Measurements from ENCODE around the gene ELP4.
"Not testable (repeated sequence)": the region's sequence is repeated elsewhere in the genome, so short reads cannot be mapped to it uniquely, and the experiment has no call there.

Gene ELP4

DNA sequence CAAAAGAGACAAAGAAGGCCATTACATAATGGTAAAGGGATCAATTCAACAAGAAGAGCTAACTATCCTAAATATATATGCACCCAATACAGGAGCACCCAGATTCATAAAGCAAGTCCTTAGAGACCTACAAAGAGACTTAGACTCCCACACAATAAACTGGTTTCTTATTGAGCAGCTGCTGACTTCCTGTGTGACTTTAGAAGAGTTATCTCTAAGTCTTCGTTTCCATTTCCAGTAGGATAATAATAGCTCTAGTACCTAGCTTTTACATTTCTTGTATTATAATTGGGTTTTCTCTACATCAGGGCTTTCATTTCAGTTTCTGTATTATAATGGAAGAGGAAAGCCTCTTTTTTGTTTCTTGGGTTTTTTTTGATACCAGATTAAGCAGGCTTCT is 187.5 kb downstream of the ELP4 start:
- not testable (repeated sequence) for DNase-seq (ENCODE audit: low read depth in 3 of 3, low spot score in 1 of 3)

DNA sequence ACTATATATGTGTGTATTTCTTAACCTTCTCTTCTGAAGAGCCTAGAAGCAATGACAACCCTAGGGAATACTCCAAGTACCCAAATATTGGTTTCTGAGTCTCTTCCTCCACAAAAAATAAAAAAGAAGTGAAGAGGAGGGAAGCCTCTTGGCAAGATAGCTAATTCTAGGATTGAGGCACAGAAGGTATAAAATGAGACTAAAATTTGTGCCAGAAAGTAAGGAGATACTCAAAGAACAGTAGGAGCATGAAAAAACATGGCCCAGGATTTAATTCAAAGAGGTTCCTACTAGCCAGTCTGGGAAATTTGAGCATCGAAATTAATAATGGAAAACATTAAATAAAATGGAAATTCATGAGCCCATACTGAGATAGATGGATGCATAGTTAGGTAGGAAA is 189.5 kb downstream of the ELP4 start:
- DNase-seq (ENCODE audit: low read depth in 3 of 3, low spot score in 1 of 3): no peak

DNA sequence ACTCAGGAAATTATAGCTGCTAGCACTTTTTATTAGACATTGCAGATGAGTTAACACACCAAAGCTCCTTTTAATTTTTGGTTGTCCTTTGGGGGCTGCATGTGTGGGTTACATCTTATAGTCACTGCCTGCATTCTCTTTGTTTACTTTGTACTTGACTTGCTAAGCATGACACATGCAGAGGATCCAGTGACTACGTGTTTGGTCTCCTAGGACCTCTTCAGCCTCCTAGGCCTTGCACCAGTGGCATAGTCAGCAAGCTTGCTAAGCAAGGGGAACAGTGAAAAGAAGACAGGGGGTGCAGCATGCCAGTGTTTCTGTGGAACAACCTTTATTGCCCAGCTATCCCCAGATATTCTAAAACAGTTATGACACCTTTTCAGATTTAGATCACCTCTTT is 193.4 kb downstream of the ELP4 start:
- no peak for DNase-seq (ENCODE audit: low read depth in 3 of 3, low spot score in 1 of 3)

DNA sequence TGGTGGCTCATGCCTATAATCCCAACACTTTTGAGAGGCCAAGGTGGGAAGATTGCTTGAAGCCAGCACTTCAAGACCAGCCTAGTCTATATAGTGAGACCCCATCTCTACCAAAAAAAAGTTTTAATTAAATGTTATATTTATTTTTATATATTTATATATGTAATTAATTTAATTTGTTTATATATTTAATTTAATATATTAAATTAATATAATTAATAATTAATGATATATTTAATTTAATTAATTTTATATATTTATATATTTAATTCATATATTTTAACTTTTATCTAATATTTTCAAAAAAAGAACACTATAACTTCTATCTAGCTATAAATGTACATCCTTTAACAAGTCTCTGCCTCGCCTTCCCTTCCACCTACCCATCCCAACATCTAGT is 196.8 kb downstream of the ELP4 start:
- DNase-seq (ENCODE audit: low read depth in 3 of 3, low spot score in 1 of 3): no peak

DNA sequence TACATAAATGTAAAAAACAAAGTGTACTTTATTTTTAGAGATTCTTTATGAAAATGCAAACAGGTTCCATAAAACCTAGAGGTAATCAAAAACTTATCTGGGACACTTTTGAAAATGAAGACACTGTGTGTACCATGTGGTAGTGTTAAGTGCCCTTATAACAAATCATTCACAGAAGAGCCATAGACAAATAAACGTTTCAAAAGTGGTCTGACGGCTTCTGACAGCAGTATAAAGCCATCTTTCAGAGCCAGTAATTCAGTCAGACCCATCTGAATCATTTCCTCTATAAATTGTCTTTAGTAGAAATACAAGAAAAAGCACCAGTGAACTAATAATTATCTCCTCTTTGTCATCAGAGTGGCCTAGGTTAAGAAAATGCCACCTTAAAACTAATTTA is 201.6 kb downstream of the ELP4 start:
- no peak for DNase-seq (ENCODE audit: low read depth in 3 of 3, low spot score in 1 of 3)

DNA sequence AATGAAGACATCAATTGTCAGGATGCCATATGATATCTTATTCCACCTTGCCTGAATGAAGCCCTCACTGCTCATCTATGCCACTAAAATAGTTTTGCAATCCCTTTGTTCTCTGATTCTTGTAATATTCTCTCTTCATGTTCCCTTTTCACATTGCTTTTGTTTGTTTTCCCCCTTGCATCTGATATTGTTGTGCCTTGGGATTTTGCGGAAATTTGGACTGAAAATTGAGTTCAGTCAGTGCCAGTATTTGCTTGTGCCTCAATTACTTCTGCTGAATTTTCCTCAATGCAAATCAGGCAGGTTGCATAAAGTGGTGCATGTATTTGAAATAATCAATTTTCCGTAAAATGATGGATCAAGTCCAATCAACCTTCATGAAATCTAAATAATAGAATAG is 203.3 kb downstream of the ELP4 start:
- no peak for DNase-seq (ENCODE audit: low read depth in 3 of 3, low spot score in 1 of 3)

DNA sequence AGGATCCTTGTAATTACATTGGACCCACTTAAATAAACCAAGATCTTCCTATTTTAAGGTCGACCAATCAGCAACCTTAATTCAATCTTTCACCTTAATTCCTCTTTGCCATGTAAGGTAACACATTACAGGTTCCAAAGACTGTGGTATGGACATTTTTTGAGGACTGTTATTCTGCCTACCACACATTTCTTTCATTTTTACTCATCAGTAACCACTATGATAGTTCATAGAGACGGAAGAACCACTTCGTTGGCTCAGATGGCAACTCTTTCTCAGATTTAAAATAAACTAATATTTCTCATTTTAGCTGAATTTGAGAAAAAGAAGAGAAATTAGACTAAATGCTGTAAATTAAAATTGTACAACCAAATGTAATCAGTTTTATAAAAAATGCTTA is 205.3 kb downstream of the ELP4 start:
- DNase-seq (ENCODE audit: low read depth in 3 of 3, low spot score in 1 of 3): no peak

DNA sequence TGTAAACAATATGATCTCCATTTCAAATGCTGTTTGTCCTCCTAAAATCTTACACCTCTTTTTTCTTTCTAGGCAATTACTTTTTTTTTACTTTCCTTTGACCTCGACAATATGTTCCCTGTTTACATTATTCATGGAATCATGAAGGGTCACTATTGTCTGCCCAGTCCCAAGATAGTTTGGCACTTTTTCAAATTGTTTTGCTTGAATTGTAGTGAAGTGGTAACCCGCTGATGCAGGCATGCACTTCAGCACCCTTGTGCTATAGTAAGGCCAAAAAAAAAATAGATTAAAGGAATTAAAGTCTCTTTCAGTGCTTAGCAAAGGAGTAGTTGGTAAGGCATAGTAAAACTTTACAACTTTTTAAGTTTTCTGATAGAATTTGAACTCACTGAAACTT is 210.7 kb downstream of the ELP4 start:
- DNase-seq (ENCODE audit: low read depth in 3 of 3, low spot score in 1 of 3): no peak

DNA sequence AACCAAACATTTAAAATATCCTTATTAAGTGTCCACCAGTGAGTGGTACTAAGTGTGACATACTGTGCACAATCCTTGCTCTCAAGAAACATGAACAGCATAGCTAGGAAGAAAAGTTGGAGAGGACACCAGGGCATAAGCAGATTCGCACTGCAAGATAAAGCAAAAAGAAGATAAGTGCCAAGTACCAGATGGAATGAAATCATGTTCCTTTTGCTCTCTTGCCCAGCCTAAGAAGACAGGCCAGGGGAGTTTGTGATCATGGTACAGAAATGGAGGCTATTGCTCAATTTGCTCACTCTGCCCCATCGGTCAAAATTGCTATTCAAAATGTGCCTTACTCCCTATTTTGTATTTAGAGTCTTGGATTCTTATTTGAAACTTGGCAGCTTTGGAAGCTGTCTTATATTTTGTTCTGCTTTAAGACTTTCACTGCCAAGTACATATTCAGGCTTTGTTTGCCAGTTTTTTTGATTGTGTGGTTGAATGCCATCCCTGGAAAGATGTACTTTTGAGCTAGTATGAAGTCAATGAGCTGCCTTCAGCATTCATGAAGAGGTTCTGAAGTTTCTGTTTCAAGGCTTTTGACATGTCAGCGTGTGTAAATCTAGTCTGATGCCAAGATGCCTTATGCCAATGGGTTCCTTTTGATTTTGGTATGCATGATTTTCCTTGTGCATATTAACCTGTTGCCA is 211.3 kb downstream of the ELP4 start:
- no peak for DNase-seq (ENCODE audit: low read depth in 3 of 3, low spot score in 1 of 3)

DNA sequence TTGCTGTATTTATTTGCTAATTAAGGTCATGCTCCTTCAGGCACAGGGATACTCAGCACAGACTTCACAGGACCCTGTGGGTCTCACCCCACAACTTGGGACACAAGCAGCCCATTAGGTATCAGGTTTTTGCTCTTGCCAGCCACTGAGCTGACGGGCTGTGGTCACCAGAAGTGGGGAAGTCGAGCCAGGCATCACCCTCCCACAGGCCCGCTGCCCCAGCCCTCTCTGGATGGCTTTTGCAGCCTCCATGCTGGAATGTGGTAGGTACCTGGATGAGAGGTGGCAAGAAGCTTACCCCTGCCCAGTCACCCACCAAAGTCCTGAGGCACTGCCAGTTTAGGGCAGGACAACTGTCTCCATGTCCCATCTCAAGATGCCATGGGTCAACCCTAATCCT is 213.2 kb downstream of the ELP4 start:
- no peak for DNase-seq (ENCODE audit: low read depth in 3 of 3, low spot score in 1 of 3)

DNA sequence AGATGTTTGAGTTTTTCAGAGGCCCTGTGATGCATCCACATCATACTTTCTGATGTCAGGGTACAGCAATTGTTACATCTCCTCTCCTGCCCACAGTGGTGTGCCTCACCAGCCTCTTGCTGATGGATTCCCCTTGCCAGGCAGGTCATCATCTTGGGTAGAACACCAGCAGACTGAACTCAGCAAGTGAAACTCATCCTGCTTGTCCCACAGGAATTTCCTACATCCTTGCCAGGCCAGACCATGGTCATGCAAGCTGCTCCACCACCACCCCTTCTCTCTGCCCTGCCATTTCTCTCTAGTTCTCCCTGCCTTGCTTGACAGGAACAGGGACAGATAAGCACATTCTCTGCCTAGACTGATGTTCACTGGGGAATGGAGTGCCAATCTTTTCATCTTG is 215.6 kb downstream of the ELP4 start:
- DNase-seq (ENCODE audit: low read depth in 3 of 3, low spot score in 1 of 3): no peak

DNA sequence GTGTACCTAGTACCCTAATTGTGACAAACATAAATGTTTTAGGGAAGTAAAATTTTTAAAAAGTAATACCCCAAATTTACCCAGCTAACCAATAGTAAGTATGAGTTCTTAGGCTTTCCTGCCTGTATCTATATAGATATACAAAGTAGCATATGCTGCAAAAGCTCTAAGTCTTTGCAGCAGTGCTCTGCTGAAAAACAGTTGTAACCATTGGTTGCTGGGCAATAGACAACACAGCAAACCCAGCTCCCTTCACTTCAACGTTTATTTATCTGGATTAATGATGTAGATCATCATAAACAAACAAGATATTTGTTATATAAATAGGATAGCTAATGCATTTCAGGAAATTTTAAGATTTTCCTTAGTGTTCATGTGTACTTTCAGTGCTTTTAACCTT is 218.9 kb downstream of the ELP4 start:
- no peak for DNase-seq (ENCODE audit: low read depth in 3 of 3, low spot score in 1 of 3)

DNA sequence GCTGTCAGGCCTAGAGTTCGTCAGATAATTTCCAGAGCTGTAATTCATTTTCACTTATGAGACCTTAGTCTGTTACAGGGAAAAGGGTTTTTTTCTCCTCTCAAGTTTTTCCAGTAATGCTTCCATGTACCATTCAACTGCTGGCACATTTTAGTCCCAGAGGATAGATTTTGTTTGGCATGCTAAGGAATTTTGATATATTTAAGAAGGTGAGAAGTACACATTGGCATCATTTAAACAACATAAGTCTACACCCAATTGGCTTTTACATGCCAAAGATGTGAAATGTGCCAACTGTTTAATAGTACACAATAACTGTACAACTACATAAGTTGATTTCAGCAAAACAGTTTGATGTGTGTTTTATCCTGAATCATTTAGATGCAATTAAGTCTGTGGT is 230.6 kb downstream of the ELP4 start:
- DNase-seq (ENCODE audit: low read depth in 3 of 3, low spot score in 1 of 3): no peak

DNA sequence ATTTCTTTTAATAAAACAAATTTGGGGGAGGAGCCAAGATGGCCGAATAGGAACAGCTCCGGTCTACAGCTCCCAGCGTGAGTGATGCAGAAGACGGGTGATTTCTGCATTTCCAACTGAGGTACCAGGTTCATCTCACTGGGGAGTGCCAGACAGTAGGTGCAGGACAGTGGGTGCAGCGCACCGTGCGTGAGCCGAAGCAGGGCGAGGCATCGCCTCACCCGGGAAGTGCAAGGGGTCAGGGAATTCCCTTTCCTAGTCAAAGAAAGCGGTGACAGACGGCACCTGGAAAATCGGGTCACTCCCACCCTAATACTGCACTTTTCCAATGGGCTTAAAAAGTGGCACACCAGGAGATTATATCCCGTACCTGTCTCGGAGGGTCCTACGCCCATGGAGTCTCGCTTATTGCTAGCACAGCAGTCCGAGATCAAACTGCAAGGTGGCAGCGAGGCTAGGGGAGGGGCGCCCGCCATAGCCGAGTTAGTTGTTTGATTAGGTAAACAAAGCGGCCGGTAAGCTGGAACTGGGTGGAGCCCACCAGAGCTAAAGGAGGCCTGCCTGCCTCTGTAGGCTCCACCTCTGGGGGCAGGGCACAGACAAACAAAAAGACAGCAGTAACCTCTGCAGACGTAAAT is 231.3 kb downstream of the ELP4 start:
- not testable (repeated sequence) for DNase-seq (ENCODE audit: low read depth in 3 of 3, low spot score in 1 of 3)

DNA sequence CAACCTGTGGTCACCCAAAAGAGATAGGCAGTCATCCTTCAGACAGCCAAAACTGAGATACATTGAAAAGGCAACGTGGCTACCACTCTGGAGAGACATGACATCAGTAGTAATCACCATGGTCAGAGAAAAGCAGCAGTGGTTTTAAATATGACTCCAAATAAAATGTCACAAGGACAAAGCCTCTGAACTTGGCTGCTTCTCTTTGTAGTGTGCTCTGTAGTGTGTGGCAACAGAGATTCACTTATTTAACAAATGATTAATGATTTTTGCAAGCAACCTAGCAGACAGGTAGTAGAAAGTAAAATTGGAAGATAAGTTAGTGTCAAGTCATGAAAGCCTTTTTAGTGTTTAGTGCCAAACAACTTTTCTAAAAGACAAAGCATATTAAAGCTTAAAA is 238.0 kb downstream of the ELP4 start:
- DNase-seq (ENCODE audit: low read depth in 3 of 3, low spot score in 1 of 3): no peak

DNA sequence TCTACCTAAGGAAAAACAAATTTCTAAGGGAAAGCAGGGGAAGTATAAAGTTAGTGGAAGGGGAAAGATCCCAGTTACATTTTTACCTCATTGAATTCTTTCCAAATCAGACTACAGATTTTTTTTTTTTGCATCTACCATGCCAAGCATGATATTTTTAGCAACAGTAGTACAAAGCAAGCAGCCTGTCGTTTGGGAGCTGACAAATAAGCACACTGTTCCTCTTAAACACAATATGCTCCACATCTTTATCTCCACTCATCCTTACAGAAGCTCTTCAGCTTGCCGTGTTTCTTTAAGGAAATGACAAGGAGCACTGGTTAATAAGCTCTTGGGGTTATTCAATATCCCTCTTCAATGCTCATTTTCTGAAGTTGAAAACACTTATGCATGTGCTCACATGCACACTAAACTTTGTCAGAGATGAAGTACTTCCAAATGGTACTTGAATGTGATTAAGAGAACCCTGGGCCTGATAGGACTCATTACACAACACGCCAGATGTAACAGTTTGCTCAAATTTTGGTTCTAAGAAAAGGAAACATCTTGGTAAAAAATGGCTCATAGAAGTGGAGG is 247.8 kb downstream of the ELP4 start:
- no peak for DNase-seq (ENCODE audit: low read depth in 3 of 3, low spot score in 1 of 3)

DNA sequence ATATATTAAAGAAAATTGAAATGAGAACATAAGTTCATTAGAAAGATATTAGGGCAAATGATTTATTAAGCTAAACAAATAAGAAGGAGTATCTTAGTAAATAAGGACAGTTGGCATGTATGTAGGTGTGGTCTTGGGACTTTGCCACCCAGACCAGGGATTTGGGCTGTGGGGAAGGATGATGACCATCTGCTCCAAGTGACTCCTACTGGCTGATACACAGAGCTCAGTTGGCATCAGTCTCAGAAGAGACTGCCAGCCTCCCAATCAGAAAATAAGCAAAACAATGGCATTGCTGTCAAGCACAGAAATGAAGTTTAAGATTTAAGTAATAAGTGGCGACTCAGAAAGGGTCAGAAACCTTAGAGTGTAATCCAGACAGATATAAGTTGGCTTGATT is 252.1 kb downstream of the ELP4 start:
- no peak for DNase-seq (ENCODE audit: low read depth in 3 of 3, low spot score in 1 of 3)

DNA sequence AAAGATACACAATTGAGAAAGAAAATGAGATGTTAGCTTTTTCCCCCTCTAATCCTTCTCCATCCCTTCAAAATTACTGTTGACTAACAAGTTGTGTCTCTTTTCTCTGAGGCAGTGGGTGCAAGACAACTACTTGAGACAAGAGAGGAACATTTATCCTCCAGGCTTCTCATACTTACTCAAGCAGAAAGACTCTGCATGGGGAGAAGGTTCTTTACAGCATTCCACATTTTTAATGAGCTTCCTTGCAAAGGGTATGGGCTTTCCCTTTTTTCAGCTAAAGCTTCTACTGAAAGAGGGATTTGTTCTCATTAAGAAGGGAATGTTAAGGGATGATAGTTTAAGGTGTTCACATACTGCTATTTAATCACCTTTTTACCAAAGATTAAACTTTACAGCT is 253.7 kb downstream of the ELP4 start:
- no peak for DNase-seq (ENCODE audit: low read depth in 3 of 3, low spot score in 1 of 3)

DNA sequence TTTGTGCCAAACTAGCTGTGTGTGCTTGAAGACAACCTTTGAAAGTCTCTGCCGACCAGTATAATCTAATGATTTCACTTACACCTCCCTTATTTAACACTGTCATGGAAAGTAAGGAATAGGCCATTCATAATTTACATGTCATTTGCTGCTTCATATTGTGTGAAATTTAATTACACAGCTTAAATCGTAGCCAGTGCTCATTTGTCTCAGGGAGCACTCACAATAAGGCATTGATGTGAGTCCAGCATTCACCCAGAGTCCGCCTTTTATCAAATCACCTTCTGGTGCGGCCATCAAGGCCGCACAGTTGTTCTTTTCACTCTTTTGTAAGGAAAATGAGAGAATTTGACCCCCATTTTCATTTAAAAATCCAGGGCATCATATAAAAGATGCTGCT is 254.7 kb downstream of the ELP4 start:
- no peak for DNase-seq (ENCODE audit: low read depth in 3 of 3, low spot score in 1 of 3)

DNA sequence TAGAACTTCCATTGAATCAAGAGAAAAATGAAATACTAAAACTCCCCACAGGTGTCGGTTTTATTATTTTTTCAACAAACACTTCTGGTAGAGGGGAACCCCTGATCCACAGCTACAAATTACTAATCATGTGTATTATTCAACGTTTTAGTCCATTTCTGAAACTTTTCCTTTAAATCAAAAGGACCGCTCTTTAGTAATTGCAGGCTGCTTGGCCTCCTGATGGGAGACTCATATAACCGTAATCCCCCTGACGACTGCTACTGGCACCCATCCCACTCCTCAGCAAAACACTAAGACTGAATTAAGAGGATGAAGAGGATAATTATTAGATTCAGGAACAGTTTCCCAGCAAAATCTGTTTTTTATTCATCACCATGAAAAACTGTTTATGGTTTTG is 255.2 kb downstream of the ELP4 start:
- DNase-seq (ENCODE audit: low read depth in 3 of 3, low spot score in 1 of 3): no peak

DNA sequence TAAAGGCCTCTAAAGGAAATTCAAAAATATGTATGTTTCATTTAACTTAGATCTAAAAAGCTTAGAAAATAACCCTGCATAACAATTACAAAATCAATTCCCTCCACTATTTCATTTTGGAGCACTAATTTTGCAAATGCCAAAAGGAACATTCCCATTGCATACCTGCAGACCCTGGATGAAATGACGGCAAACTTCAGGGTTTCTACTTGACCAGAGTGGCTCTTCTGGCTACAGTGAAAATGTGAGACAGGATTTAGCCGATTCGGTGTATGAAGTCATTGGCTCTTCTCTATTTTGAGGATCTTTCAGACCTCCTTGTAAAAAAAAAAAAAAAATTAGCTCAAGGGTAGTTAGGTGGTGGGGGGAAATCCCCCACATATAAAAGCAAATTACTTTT is 257.5 kb downstream of the ELP4 start:
- no peak for DNase-seq (ENCODE audit: low read depth in 3 of 3, low spot score in 1 of 3)

DNA sequence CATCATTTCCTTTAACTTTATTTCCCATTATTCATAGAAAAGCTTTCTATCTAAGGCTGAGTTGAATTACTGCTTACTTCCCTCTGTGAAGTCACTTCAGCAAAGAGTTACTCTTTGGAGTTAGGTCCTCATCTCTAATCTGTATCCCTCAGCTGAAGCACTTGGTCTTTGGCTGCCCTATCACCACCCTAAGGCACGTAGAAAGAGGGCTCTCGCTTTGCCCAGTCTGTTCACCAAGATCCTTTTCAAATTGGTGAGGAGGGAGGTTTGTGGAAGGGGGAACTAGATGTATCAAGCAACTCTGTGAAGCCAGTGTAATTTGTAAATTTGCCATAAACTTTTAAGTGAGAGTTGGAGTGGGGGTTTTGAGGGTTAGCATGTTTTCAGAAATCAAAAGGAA is 258.1 kb downstream of the ELP4 start:
- no peak for DNase-seq (ENCODE audit: low read depth in 3 of 3, low spot score in 1 of 3)

All from stimulated activated CD4-positive, alpha-beta T cell treated with anti-CD3 and anti-CD28 coated beads, TNF-alpha, amount 100 ng/mL, for 1 hour (primary cell).